Activated B cell treated with CpG ODN at 0.5 μM for 24 hours (primary cell): ENCODE measurements around the gene HIVEP3. TPM values are rescaled to one million over a fixed set of nuclear protein-coding genes. Genes with fewer than 3 reads are reported as not detected.
"Not testable (repeated sequence)": the region's sequence is repeated elsewhere in the genome, so short reads cannot be mapped to it uniquely, and the experiment has no call there.

Experiments
- ATAC-seq: fragments of 200-7000 bp; cut with Tn5 transposase; one replicate; pipeline ENCODE4 v1.10.0; 2021; ENCODE audit warnings: low read depth, mild to moderate bottlenecking, moderate library complexity
- CTCF ChIA-PET: fragments of 350-600 bp; sonication (Branson Sonifier 250); formaldehyde crosslinking; loops from one replicate; lab custom pipeline; 2021; ENCODE audit warnings: antibody characterized with exemption; lab: Charles Lee
- POLR2A ChIA-PET: fragments of 350-600 bp; sonication (Branson Sonifier 250); formaldehyde crosslinking; loops from one replicate; lab custom pipeline; 2021; ENCODE audit warnings: antibody characterized with exemption; lab: Charles Lee
- DNase-seq: peaks from one replicate; pipeline ENCODE4 v3.0.0; 2022
- H3K27ac Mint-ChIP-seq: one replicate; pipeline ENCODE4 v1.8.0; 2020; ENCODE audit warnings: mixed read lengths
- H3K27me3 Mint-ChIP-seq: one replicate; pipeline ENCODE4 v1.8.0; 2021; ENCODE audit warnings: mixed read lengths
- H3K36me3 Mint-ChIP-seq: one replicate; pipeline ENCODE4 v1.8.0; 2021; ENCODE audit warnings: low read depth, mixed read lengths
- H3K4me1 Mint-ChIP-seq: one replicate; pipeline ENCODE4 v1.8.0; 2021; ENCODE audit warnings: mixed read lengths
- H3K4me3 Mint-ChIP-seq: one replicate; pipeline ENCODE4 v1.8.0; 2020; ENCODE audit warnings: mild to moderate bottlenecking, mixed read lengths
- H3K9me3 Mint-ChIP-seq: one replicate; pipeline ENCODE4 v1.8.0; 2020; ENCODE audit warnings: mixed read lengths
- intact Hi-C: fragments of 100-400 bp; cut with micrococcal nuclease; formaldehyde crosslinking; loops from one replicate; pipeline ENCODE4 v1.15.1; 2024
- total RNA-seq: library from RNA; stranded (reverse); gene quantifications from 2 replicates; pipeline ENCODE4 v1.2.3, GENCODE V29; 2022
- TF ChIP-seq, protein P1 (sequence below): fragments of 200-600 bp; IDR thresholded peaks from one replicate; pipeline ENCODE4 v1.8.0; 2022; ENCODE audit warnings: antibody characterized with exemption, mild to moderate bottlenecking

The HIVEP3 gene
- total RNA-seq, 1 donor from 2014 or later: 14.4 TPM

DNA sequence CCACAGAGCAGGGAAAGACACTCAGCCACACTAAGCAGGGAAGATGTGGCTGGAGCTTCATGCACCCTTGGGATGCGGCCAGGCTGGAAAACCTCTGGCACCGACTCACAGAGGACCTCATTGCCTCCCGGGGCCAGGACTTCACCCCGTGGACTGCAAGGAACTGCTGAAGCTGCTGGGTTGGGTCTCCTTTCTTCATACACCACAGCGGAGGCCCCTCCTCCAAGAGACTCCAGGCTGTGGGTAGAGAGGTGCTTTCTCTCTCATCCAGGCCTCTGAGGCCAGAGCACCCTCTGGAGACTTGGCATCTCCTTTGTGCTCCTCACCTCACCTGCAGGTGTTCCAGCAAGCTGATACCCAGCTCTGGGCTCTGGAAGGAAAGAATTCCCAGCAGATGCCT is 358.2 kb downstream of the HIVEP3 start:
- Mint-ChIP-seq H3K36me3 (peaks cover 23% of the 10 kb centered on the region), H3K27ac (no peak overlapping the region), H3K9me3 (no peaks in the 10 kb centered on the region), H3K4me1 (no peaks in the 10 kb centered on the region), H3K27me3 (no peaks in the 10 kb centered on the region), H3K4me3 (no peak overlapping the region)
- TF ChIP-seq, protein P1, sequence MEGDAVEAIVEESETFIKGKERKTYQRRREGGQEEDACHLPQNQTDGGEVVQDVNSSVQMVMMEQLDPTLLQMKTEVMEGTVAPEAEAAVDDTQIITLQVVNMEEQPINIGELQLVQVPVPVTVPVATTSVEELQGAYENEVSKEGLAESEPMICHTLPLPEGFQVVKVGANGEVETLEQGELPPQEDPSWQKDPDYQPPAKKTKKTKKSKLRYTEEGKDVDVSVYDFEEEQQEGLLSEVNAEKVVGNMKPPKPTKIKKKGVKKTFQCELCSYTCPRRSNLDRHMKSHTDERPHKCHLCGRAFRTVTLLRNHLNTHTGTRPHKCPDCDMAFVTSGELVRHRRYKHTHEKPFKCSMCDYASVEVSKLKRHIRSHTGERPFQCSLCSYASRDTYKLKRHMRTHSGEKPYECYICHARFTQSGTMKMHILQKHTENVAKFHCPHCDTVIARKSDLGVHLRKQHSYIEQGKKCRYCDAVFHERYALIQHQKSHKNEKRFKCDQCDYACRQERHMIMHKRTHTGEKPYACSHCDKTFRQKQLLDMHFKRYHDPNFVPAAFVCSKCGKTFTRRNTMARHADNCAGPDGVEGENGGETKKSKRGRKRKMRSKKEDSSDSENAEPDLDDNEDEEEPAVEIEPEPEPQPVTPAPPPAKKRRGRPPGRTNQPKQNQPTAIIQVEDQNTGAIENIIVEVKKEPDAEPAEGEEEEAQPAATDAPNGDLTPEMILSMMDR: no peak
- CTCF ChIA-PET: no interaction called here
- POLR2A ChIA-PET: no interaction called here
- ATAC-seq (no peak), DNase-seq (no peak)
- intact Hi-C loops: no loop called here

DNA sequence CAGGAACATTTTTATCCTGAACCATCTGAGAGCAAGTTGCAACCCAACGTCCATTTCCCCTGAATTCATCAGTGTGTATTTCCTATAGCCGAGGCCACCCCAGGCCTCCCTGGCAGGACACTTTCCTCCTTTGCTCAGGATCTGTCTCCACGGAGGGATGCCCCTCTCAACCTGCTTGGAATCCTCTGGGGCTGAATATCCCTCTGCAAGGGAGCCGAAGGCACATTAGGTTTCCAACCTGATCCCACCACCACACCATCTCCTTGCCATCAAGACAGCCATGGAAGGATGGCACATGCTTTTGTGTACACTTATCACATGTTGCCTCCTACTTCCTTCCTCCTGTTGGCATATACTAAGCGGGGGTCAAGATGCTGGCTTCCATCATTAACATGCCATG is 359.4 kb downstream of the HIVEP3 start:
- no peak overlapping the region for H3K27ac Mint-ChIP-seq
- H3K4me3 Mint-ChIP-seq: no peak overlapping the region
- H3K36me3 Mint-ChIP-seq: peaks cover 20% of the 10 kb centered on the region
- CTCF ChIA-PET: no interaction called here
- H3K9me3 Mint-ChIP-seq: no peaks in the 10 kb centered on the region
- ATAC-seq: no peak
- DNase-seq: no peak
- POLR2A ChIA-PET: no interaction called here
- no peaks in the 10 kb centered on the region for H3K4me1 Mint-ChIP-seq
- H3K27me3 Mint-ChIP-seq: no peaks in the 10 kb centered on the region
- TF ChIP-seq, protein P1: no peak
- intact Hi-C loops: no loop called here

DNA sequence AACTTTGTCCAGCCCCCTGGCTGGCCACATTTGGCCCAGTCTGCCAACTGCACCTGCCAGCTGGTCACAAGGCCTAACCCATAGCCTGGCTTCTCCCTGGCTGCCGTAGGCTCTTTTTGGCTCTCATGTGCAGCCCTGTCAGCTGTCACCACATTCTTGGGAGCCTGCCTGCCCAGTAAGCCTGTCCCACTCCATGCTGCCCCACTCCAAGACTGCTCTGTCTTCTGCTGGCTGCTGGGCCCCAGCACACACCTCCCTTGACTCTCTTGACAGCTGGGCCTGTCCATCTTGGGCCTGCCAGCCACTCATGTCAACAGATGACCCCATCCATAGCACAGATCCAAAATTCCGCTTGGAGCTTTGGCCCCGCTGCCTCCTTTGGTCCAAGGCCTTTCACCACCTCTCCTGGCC is 360.0 kb downstream of the HIVEP3 start:
- no peak for DNase-seq
- H3K27ac Mint-ChIP-seq: no peak overlapping the region
- TF ChIP-seq, protein P1: no peak

DNA sequence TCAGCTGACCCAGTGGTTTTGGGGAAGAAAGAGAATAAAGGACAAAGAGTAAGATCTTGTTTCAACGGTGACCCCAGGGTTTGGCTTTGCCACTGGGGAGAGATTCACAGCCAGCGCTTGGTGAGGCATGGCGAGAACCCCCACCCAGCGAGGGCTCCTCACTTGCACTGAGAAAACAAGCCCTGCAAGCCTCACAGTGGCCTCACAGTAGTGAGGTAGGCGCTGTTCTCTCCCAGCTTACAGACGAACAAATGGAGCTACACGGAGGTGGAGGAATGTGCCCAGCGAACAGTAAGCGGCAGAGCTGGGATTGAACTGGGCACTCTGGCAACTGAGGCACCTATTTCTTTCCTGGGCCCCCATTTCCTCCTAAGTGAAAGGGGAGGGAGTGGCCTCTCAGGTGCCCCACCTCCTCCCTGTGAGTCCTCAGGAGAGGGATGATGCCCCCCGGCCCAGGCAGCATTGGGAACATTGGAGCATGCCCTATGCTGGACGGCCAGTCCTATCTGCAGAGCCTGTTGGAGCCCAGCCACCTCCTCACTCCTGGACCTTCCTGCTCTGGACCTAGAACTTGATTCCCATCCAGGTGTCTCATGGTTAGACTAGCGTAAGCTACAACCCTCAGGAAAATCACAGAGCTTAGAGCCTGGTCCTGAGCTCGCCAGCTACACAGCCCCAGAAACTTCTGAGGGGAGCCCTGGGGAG is 360.8 kb downstream of the HIVEP3 start:
- Mint-ChIP-seq H3K27ac (no peak overlapping the region), H3K36me3 (peaks cover 20% of the 10 kb centered on the region), H3K27me3 (no peaks in the 10 kb centered on the region), H3K4me3 (no peak overlapping the region), H3K4me1 (no peaks in the 10 kb centered on the region), H3K9me3 (no peaks in the 10 kb centered on the region)
- intact Hi-C loops: no loop called here
- ChIA-PET POLR2A (no interaction called here), CTCF (no interaction called here)
- ATAC-seq (no peak), DNase-seq (no peak)
- TF ChIP-seq, protein P1: no peak

More for the DNA sequence above, 360.0 kb downstream of the HIVEP3 start:
- POLR2A ChIA-PET: no interaction called here
- Mint-ChIP-seq H3K4me1 (no peaks in the 10 kb centered on the region), H3K9me3 (no peaks in the 10 kb centered on the region), H3K36me3 (peaks cover 20% of the 10 kb centered on the region), H3K27me3 (no peaks in the 10 kb centered on the region), H3K4me3 (no peak overlapping the region)
- no peak for ATAC-seq
- intact Hi-C loops: no loop called here
- CTCF ChIA-PET: no interaction called here

DNA sequence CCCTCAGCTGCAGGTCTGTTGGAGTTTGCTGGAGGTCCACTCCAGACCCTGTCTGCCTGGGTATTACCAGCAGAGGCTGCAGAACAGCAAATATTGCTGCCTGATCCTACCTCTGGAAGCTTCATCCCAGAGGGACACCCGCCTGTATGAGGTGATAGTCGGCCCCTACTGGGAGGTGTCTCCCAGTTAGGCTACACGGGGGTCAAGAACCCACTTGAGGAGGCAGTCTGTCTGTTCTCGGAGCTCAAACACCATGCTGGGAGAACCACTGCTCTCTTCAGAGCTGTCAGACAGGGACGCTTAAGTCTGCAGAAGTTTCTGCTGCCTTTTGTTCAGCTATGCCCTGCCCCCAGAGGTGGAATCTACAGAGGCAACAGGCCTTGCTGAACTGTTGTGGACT is 364.0 kb downstream of the HIVEP3 start:
- H3K9me3 Mint-ChIP-seq: not testable (repeated sequence)

More for the DNA sequence above, 364.0 kb downstream of the HIVEP3 start:
- H3K27me3 Mint-ChIP-seq, CTCF ChIA-PET, DNase-seq, H3K27ac Mint-ChIP-seq, POLR2A ChIA-PET, H3K4me3 Mint-ChIP-seq, ATAC-seq, intact Hi-C loops, H3K36me3 Mint-ChIP-seq: not testable (repeated sequence)
- peaks cover 19% of the 10 kb centered on the region for H3K4me1 Mint-ChIP-seq
